Fibroblast of mammary gland (primary cell): ENCODE measurements around the gene POLN.

ENCODE experiments used
- DNase-seq: peaks from one replicate; pipeline ENCODE4 v3.0.0-alpha.2; 2010; ENCODE audit warnings: low read depth
- H3K4me3 ChIP-seq: 2 replicates; pipeline ENCODE4 v1.5.1; 2011; ENCODE audit warnings: low read depth, mild to moderate bottlenecking, low read length, moderate library complexity; ENCODE audit not compliant: control insufficient read depth
- CTCF ChIP-seq: conservative IDR thresholded peaks from 2 replicates; pipeline ENCODE4 v1.5.1; 2011; ENCODE audit warnings: low read depth, low read length, inconsistent platforms; ENCODE audit not compliant: control insufficient read depth, insufficient read depth

Gene POLN

DNA sequence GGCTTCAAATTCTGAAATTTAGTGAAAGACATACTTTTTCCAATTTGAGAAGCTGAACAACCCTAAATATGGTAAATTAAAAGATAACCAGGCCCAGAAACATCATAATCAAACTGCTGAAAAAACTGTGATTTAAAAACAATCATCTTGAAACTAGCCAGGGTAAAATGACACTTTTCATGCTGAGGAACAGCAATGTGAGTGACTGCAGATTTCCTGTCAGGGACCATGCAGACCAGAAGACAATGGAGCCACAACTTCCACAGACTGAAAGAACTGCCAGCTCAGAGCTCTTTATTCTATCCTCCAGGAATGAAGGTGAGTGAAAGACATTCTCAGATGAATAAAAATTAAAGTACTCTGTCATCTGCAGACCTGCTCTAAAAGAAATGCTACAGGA is 109.5 kb downstream of the POLN start:
- TF ChIP-seq CTCF = no peak
- no peak overlapping the region for H3K4me3 ChIP-seq
- peak; percentile 5 for DNase-seq

DNA sequence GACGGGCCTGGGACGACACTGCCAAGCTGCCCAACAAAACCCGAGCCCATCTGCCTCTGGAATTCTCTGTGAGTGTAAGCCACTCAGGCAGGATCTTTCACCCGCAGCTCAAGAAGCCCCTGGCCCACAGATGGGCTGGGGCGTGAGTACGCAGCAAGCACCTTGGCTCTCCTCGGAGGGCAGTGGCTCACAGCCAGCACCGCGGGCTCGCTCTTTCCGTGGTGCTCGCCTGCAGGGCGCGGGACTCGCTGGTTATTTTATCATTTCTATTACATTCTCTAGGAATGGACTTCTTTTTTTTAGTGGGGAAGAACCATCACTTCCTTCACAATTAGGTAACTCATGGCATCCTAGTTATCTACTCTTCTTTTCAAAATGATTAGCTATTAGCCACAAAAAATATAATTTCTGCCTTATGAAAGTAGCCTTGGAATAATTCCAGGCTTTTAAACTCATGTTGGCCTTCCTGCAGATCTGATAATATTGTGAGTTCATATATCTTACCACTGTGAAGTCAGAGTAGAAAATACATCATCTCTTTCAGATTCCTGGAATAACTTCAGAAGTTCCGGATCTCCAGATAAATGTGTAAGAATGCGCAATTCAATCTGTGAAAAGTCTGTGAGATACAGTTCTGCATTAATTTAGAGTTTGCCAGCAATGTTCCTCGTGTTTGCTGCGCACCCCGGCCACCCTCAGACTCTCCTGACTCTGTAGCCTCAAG is 114.2 kb downstream of the POLN start:
- TF ChIP-seq CTCF = no peak
- H3K4me3 ChIP-seq = no peak overlapping the region
- DNase-seq = no peak

- no peak for DNase-seq
- TF ChIP-seq CTCF = no peak
- H3K4me3 ChIP-seq = no peak overlapping the region
Observed at GRCh38 chr4:2126309-2127043, 115.4 kb downstream of the POLN start.

GRCh38 chr4:2125831-2126230 is 116.1 kb downstream of the POLN start:
- no peak for DNase-seq
- no peak overlapping the region for H3K4me3 ChIP-seq
- TF ChIP-seq CTCF = no peak

- H3K4me3 ChIP-seq = no peak overlapping the region
- no peak for DNase-seq
- no peak for TF ChIP-seq CTCF
Observed at GRCh38 chr4:2125023-2125422, 116.9 kb downstream of the POLN start.

GRCh38 chr4:2116687-2117400 is 125.1 kb downstream of the POLN start:
- TF ChIP-seq CTCF = no peak
- H3K4me3 ChIP-seq = no peak overlapping the region
- peak; percentile 31 for DNase-seq
